Measurements from ENCODE around the gene MARCHF10.
"Not testable (repeated sequence)": the region's sequence is repeated elsewhere in the genome, so short reads cannot be mapped to it uniquely, and the experiment has no call there.

Gene MARCHF10

GRCh38 chr17:62696726-62697490 lies 111.2 kb downstream of the MARCHF10 start:
- DNase-seq (ENCODE audit: low read depth): no peak

GRCh38 chr17:62696256-62696655 lies 111.9 kb downstream of the MARCHF10 start:
- DNase-seq (ENCODE audit: low read depth): no peak

DNA sequence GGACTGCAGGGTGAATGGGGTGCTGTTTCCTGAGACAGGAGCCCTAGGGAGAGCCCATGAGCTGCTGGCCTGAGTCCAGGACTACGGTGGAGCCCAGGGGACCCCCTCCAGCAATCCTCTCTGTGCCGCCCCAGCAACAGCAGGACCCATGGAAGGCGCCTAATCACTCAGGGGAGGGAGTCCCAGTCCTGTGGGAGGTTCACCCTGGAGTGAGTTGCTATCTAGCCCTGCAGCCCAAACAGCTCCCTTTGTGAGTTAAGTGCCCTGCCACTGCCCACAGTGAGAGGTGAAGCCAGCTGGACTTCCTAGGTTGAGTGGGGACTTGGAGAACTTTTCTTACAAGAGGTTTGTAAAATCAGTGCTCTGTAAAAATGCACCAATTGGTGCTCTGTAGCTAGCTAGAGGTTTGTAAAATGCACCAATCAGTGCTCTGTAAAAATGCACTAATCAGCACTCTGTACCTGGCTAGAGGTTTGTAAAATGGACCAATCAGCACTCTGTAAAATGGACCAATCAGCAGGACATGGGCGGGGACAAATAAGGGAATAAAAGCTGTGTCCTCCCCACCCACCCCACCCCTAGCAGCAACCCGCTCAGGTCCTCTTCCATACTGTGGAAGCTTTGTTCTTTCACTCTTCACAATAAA lies 112.9 kb downstream of the MARCHF10 start:
- not testable (repeated sequence) for DNase-seq (ENCODE audit: low read depth)

DNA sequence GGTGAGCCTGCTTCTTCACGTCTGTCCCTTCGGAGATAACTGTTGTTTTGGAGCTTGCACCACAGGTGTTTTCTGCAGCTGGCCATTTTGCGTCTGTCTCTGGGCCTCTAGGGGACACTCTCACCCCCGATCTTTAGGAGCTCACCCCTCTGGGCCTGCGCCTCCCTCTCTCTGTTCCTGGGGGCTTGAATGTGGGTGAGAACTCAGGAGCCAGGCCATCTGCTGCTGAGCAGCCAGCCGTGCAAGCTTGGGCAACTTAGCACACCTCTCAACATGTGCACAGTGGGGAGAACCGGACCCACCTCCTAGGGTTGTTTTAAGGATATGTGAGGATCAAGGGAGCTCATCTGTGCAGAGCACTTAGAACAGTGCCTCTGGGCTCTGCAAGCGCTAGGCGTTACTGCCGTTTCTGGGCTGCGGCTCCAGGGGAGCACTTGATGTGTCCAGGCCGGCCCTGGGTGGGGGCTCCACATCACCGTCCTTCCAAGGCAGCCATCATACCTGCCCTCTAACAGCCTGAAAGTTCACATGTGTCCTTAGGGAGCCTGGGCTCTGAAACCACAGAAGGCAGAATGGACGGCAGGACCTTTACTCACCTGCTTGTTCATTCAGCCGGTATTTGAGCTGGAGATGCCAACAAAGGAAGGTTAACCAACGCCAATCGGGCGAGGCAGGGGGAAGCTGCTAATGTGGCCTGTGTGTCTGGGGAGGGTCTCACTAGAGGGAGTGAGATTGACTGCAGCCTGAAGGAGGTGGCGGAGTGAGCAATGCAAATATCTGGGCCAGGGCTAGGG lies 114.3 kb downstream of the MARCHF10 start:
- DNase-seq (ENCODE audit: low read depth): no peak

DNA sequence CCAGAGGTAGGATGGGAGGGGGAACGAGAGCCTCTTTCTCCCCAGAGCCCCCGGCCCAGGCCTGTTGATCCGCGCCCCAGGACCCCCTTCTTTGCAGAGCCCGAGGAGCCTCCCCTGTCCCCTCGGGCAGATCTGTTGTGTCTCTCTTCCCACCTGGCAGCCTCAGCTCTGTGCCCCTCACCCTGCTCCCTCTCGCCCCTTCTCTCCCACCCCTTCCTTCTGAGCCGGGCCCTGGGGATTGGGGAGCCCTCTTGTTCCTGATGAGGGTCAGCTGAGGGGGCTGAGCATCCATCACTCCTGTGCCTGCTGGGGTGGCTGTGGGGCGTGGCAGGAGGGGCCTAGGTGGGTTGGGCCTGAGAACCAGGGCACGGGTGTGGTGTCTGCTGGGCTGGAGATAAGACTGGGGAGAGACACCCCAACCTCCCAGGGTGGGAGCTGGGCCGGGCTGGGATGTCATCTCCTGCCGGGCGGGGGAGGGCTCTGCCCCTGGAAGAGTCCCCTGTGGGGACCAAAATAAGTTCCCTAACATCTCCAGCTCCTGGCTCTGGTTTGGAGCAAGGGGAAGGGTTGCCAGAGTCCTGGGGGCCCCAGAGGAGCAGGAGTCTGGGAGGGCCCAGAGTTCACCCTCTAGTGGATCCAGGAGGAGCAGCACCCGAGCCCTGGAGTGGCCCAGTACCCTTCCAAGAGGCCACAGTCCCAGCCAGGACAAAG lies 115.2 kb downstream of the MARCHF10 start:
- DNase-seq (ENCODE audit: low read depth): no peak

DNA sequence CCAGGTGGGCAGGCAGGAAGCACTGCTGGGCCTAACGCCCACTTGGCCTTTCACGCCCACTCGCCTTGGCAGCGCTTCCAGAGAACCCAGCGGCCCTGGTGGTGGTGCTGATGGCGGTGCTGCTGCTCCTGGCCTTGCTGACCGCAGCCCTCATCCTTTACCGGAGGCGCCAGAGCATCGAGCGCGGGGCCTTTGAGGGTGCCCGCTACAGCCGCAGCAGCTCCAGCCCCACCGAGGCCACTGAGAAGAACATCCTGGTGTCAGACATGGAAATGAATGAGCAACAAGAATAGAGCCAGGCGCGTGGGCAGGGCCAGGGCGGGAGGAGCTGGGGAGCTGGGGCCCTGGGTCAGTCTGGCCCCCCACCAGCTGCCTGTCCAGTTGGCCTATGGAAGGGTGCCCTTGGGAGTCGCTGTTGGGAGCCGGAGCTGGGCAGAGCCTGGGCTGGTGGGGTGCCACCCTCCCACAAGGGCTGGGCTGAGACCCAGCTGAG lies 115.9 kb downstream of the MARCHF10 start:
- no peak for DNase-seq (ENCODE audit: low read depth)

GRCh38 chr17:62691589-62691915 lies 116.6 kb downstream of the MARCHF10 start:
- DNase-seq (ENCODE audit: low read depth): not testable (repeated sequence)

DNA sequence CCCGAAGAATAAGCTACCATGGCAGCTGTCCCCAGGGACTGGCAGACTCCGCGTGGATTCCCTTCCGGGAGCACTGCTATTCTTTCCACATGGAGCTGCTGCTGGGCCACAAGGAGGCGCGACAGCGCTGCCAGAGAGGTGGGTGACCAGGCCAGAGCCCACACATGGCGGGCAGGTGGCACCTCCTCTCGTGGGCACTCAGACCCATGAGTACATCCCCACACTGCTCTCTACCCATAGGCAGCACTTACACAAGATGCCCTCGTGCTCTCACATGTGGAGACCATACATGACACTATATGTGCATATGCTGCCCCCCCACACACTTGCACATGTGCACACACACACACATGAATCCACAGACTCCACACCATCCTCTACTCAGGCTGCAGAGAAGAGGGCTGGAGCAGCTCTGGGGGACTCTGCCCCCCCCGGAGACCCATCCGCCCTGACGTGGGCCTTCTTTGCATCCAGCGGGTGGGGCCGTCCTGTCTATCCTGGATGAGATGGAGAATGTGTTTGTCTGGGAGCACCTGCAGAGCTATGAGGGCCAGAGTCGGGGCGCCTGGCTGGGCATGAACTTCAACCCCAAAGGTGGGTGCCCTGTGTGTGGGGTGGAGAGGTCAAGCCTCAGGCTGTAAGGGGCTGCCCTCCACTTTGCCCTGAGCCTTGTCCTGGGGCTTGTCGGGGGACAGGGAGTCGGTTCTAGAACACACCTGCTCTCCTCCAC lies 117.8 kb downstream of the MARCHF10 start:
- DNase-seq (ENCODE audit: low read depth): no peak

- no peak for DNase-seq (ENCODE audit: low read depth)
Observed at GRCh38 chr17:62689441-62690167, 118.5 kb downstream of the MARCHF10 start.

DNA sequence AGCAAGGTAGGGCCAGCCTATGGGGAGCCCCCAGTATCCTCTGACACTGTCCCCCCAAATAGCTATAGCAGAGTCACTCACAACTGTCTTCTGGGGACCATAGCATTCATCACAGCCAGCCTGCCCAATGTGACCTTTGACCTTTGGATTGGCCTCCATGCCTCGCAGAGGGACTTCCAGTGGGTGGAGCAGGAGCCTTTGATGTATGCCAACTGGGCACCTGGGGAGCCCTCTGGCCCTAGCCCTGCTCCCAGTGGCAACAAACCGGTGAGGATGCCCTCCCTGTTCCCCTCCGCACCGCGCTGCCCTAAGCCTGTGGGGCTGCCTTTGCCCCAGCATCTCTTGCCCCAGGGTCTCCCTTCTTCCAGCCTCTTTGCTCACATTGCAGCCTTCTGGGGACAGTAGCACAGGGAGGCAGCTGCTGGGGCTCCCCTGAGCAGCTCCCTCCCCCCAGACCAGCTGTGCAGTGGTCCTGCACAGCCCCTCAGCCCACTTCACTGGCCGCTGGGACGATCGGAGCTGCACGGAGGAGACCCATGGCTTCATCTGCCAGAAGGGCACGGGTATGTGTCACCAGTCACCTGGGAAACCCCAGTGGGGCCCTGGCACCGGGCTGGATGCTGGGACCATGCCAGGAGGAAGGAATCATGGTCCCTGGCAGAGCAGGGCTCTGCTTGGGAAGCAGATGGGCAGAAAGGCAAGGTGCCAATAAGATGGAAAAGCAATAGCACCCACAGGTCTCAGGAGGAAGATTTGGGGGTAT lies 119.5 kb downstream of the MARCHF10 start:
- DNase-seq (ENCODE audit: low read depth): no peak

DNA sequence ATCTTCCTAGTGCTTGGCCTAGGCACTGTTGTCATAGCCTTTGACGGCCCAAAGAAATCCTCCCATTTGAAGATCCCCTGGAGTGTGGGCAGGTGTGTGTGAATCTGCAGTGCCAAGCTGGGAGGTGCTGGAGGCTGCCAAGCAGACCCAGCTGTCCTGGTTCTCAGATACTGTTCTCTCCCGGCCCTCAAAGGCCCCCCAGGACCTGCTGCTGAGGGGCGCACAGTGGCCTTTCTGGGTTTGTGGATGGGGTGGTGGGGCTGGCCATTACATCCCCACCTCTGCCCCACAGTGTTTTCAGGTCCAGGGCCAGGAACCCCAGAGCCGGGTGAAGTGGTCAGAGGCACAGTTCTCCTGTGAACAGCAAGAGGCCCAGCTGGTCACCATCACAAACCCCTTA lies 120.1 kb downstream of the MARCHF10 start:
- no peak for DNase-seq (ENCODE audit: low read depth)

DNA sequence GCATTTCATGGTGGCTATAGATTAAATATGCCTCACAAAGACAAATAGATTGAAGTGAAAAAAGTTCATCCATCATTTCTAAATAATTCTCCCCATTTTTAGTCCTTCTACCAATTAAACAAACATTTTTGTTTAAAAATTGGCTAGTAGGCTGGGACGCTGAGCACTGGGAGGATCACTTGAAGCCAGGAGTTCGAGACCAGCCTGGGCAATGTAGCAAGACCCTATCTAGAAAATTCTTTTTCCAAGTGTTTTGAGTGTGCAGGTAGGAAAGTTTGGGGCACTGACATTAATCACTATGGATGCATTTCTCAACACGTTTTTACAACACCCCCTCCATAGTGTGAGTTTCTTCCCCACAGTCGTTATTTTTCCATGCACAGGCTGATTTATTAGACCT lies 123.9 kb downstream of the MARCHF10 start:
- no peak for DNase-seq (ENCODE audit: low read depth)

DNA sequence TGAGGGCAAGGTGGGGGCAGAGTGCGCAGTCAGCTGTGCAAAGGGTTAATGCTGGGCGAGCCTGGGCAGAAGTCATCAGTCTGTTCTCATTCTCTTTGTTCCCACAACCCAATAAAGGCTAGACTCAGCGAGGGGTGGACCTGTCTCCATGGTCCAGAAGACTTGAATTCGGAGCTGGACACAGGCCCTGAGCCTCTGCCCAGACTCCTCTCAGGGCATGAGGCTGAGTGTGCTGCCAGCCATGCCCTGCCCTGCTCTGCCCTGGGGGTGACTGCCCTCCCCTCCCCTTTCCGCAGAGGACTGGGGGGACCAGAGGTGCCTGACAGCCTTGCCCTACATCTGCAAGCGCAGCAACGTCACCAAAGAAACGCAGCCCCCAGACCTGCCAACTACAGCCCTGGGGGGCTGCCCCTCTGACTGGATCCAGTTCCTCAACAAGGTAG lies 126.2 kb downstream of the MARCHF10 start:
- no peak for DNase-seq (ENCODE audit: low read depth)

DNA sequence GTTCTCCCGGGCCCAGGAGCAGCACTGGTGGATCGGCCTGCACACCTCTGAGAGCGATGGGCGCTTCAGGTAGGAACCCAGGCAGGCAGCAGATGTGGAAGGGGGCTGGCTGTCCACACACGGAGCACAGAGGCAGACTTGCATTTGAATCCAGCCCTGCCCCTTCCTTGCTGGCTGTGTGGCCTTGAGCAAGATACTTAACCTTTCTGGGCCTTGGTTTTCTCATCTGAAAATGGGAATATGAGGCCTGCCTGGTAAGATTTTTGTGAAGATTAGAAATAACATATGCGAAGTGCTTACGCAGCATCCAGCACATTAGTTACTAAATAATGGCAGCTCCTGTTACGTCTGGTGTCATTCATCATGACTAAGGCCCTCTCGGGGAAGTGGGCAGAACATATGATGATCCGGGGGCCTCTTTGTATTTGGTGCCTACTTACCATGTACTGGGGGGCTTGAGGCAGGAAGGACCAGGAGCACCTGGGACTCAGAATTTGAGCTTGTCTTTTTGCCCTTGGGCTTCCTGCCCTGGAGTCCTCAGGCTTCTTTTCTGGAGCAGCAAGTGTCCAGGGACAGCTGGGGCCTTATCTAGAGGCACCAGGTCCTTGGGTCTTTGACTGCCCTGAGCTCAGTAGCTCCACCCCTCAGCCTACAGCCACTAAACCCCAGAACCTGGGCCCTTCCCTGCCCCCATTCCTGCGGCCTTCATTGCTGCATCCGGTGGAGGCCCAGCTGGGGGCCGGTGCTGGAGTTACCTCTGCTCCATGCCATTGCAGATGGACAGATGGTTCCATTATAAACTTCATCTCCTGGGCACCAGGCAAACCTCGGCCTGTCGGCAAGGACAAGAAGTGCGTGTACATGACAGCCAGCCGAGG lies 126.8 kb downstream of the MARCHF10 start:
- DNase-seq (ENCODE audit: low read depth): no peak

DNA sequence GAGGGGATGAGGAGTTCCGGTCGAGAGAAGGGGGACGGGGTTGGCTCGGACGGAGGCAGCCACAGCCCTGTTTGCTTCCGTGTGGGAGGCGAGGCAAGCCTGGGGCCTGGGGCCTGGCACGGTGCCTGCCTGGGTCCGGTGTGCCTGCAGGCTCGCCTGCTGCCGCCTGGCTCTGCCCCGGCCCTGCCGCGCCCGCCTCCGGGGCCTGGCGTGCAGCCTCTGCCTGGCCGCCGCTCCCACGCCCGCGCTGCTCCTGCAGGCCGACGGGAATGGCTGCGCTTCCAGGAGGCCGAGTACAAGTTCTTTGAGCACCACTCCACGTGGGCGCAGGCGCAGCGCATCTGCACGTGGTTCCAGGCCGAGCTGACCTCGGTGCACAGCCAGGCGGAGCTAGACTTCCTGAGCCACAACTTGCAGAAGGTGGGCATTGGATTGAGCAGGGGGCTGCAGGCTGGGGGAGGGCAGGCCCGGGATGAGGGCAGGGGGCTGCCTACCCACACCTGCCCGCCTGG lies 127.5 kb downstream of the MARCHF10 start:
- no peak for DNase-seq (ENCODE audit: low read depth)

- DNase-seq (ENCODE audit: low read depth): no peak
Observed at GRCh38 chr17:62679866-62680377, 128.2 kb downstream of the MARCHF10 start.

DNA sequence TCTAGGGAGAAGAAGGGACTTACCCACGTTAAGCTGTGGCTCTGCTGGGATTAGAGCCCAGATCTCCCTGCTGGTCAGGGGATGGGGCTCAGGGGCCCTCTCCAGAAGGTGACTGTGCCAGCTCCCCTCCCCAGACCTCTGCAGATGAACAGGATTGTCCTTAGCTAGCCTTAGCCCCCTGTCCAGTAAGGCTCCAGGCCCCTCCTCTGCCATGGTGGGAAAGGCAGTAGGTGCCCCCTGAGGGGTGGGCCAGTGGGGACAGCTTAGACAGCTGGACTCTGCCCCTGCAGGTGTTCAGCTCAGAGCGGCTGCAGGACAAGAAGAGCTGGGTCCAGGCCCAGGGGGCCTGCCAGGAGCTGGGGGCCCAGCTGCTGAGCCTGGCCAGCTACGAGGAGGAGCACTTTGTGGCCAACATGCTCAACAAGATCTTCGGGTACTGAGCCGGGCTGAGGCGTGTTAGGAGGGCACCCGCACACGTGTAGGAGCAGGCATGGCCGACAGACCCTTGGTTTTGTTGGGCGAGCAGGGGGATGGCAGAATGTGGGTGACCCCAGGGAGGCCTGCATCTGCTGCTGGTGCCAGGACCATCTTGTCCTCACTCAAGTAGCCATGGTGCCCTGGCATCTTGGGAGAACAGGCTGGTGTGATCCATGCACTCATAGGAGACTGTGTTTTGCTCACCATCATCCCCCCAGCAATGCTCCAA lies 129.7 kb downstream of the MARCHF10 start:
- DNase-seq (ENCODE audit: low read depth): no peak
